GM12878 (cell line): Measurements from ENCODE around the gene MALRD1. TPM values are rescaled to one million over a fixed set of nuclear protein-coding genes. Genes with fewer than 3 reads are reported as not detected.

ENCODE experiments used
- ATAC-seq: fragments of 200-7000 bp; cut with Tn5 transposase; 3 replicates; pipeline ENCODE4 v1.9.1; 2020; ENCODE audit warnings: mild to moderate bottlenecking, moderate library complexity
- BruUV-seq: library from RNA; stranded (reverse); fragments of 400-500 nt; replicated peaks from 2 replicates; lab custom pipeline; 2021; lab: Mats Ljungman, UMichigan
- CTCF ChIA-PET: fragments of 300-600 bp; sonication (Branson Sonifier 250); formaldehyde crosslinking; extraction: SDS; loops from one replicate; lab custom pipeline; 2021; ENCODE audit warnings: inconsistent platforms; lab: Yijun Ruan, JAX
- POLR2A ChIA-PET: fragments of 350-600 bp; formaldehyde crosslinking; extraction: SDS; loops from one replicate; lab custom pipeline; 2021; ENCODE audit warnings: inconsistent platforms; lab: Charles Lee
- RAD21 ChIA-PET: fragments of 300-600 bp; sonication (Branson Sonifier 250); formaldehyde crosslinking; loops from one replicate; lab custom pipeline; 2023; ENCODE audit warnings: antibody characterized with exemption; ENCODE audit not compliant: unreplicated experiment; lab: Charles Lee
- SMC1A ChIA-PET: fragments of 300-600 bp; sonication (Branson Sonifier 250); formaldehyde crosslinking; loops from one replicate; lab custom pipeline; 2023; ENCODE audit not compliant: unreplicated experiment, uncharacterized antibody; lab: Charles Lee
- DNase-seq: peaks from one replicate; pipeline ENCODE4 v3.0.0-alpha.2; 2011; ENCODE audit warnings: low read depth, low spot score
- FAIRE-seq: peaks from 3 replicates; lab custom pipeline; 2011; peaks lifted over from hg19 to GRCh38; lab: Jason Lieb, UNC
- H2AFZ ChIP-seq: 2 replicates; pipeline ENCODE4 v1.6.0; 2011; ENCODE audit warnings: low read depth, low read length, control low read depth; ENCODE audit not compliant: control insufficient read depth
- H3K27ac ChIP-seq: 2 replicates; pipeline ENCODE4 v1.5.1; 2011; ENCODE audit warnings: control low read depth; ENCODE audit not compliant: control insufficient read depth, insufficient read depth
- H3K27me3 ChIP-seq, 2 experiments: replicated peaks in 1 of 2; 2 replicates each; pipeline versions ENCODE4 v1.6.0 to v1.6.1; 2011; ENCODE audit warnings: low read length in 1 of 2; ENCODE audit not compliant: control insufficient read depth in 2 of 2, insufficient read depth in 2 of 2
- H3K36me3 ChIP-seq, 2 experiments: 2 replicates each; pipeline ENCODE4 v1.5.1; 2011; ENCODE audit warnings: low read length in 1 of 2; ENCODE audit not compliant: control insufficient read depth in 2 of 2, insufficient read depth in 2 of 2
- H3K4me1 ChIP-seq: 2 replicates; pipeline ENCODE4 v1.6.1; 2011; ENCODE audit warnings: mild to moderate bottlenecking, low read length, moderate library complexity, mixed read lengths; ENCODE audit not compliant: control insufficient read depth, insufficient read depth
- H3K4me2 ChIP-seq: 2 replicates; pipeline ENCODE4 v1.6.0; 2011; ENCODE audit warnings: control low read depth; ENCODE audit not compliant: control insufficient read depth, insufficient read depth
- H3K4me3 ChIP-seq: fragments of 200-600 bp; sonication (generic); 2 replicates; pipeline ENCODE4 v1.5.1; 2016
- H3K79me2 ChIP-seq: 2 replicates; pipeline ENCODE4 v1.6.0; 2011; ENCODE audit warnings: low read length; ENCODE audit not compliant: control insufficient read depth, insufficient read depth
- H3K9ac ChIP-seq: 2 replicates; pipeline ENCODE4 v1.8.0; 2011; ENCODE audit warnings: low read length, control low read depth, mixed read lengths; ENCODE audit not compliant: control insufficient read depth, insufficient read depth
- H3K9me3 ChIP-seq: replicated peaks from 3 replicates; pipeline ENCODE4 v1.5.1; 2011; ENCODE audit warnings: mild to moderate bottlenecking, low read length; ENCODE audit not compliant: control insufficient read depth, insufficient read depth
- H4K20me1 ChIP-seq: 2 replicates; pipeline ENCODE4 v1.6.0; 2011; ENCODE audit not compliant: control insufficient read depth, insufficient read depth
- BACH1 ChIP-seq: fragments of 450-650 bp; IDR thresholded peaks from 2 replicates; pipeline ENCODE4 v1.6.1; 2017; ENCODE audit warnings: mild to moderate bottlenecking, borderline replicate concordance
- CUX1 ChIP-seq: IDR thresholded peaks from 2 replicates; pipeline ENCODE4 v1.6.1; 2012; ENCODE audit warnings: improper control_type of control experiment, low read depth, low read length; ENCODE audit not compliant: insufficient replicate concordance
- EED ChIP-seq: sonication (generic); IDR thresholded peaks from 2 replicates; pipeline ENCODE4 v1.6.1; 2016; ENCODE audit warnings: antibody characterized with exemption, low read depth
- NR2F1 ChIP-seq: fragments of 450-650 bp; conservative IDR thresholded peaks from 2 replicates; pipeline ENCODE4 v1.6.1; 2017; ENCODE audit warnings: mild to moderate bottlenecking
- PML ChIP-seq: IDR thresholded peaks from 2 replicates; pipeline ENCODE4 v1.6.1; 2012; ENCODE audit warnings: low read length, inconsistent platforms
- POLR2A ChIP-seq: IDR thresholded peaks from 2 replicates; pipeline ENCODE4 v1.6.1; 2011; ENCODE audit warnings: low read depth, mild to moderate bottlenecking, low read length
- TARDBP ChIP-seq: IDR thresholded peaks from 2 replicates; pipeline ENCODE4 v1.6.1; 2016; ENCODE audit warnings: borderline replicate concordance
- TCF7 ChIP-seq: IDR thresholded peaks from 2 replicates; pipeline ENCODE4 v1.6.1; 2014; ENCODE audit warnings: antibody characterized with exemption, borderline replicate concordance
- ZNF274 ChIP-seq: IDR thresholded peaks from one replicate; pipeline ENCODE4 v1.8.0; 2011; ENCODE audit not compliant: insufficient read length, insufficient read depth
- WGBS: methylation state at CpG from one replicate; pipeline ENCODE4 v1.1.6; 2016; ENCODE audit warnings: low lambda C conversion rate; ENCODE audit not compliant: insufficient replicate concordance, insufficient coverage; ENCODE audit errors: missing lambda C conversion rate; 5-methylcytosine and 5-hydroxymethylcytosine counted together
- in situ Hi-C: fragments of 300-500 bp; cut with MboI; formaldehyde crosslinking; loops from 9 replicates; pipeline ENCODE4 v1.14.3; 2018; ENCODE audit warnings: mixed read lengths
- intact Hi-C: fragments of 100-400 bp; cut with micrococcal nuclease; formaldehyde crosslinking; loops from one replicate; pipeline ENCODE4 v1.14.2; 2022; ENCODE audit not compliant: unreplicated experiment
- polyA plus RNA-seq, 11 experiments: library from polyadenylated mRNA; depleted of rRNA in 4 of 11; unstranded in 6 of 11; stranded (reverse) in 5 of 11; fragments of >200 nt; fragmentation: Nextera tagmentation in 4 of 11; fragmentation: Illumina TruSeq in 1 of 11; extraction: Ambion mirVana in 4 of 11; extraction: Trizol in 1 of 11; gene quantifications; 1 replicate in 1 of 11; 2 replicates in 10 of 11; pipeline versions ENCODE4 v1.2.1 to v1.2.3, GENCODE V29; 2011 to 2016; ENCODE audit warnings: inconsistent platforms in 2 of 11, missing spikeins in 2 of 11, low read depth in 1 of 11
- total RNA-seq, 4 experiments: library from RNA; depleted of rRNA in 3 of 4; stranded (reverse); fragments of >200 nt in 3 of 4; fragmentation: Illumina TruSeq in 1 of 4; extraction: Trizol in 1 of 4; gene quantifications; 2 replicates each; pipeline versions ENCODE4 v1.2.1 to v1.2.3, GENCODE V29; 2013 to 2021

Gene MALRD1
- total and polyA plus RNA-seq, 10 of the 15 experiments (the other 5 are each of a cell fraction or from before 2014, with no cell fraction given) = 0.12 to 6.6 (median 0.26) TPM; not detected in 2

GRCh38 chr10:19605806-19606205, 557.2 kb downstream of the MALRD1 start:
- BruUV-seq = no TSS peak
- TF ChIP-seq PML (no peak), POLR2A (no peak), ZNF274 (no peak)
- POLR2A ChIA-PET = no interaction called here
- Histone ChIP-seq H4K20me1 (no peaks in the 10 kb centered on the region), H2AFZ (no peak overlapping the region), H3K27ac (no peak overlapping the region), H3K9ac (no peak overlapping the region), H3K4me1 (no peaks in the 10 kb centered on the region), H3K36me3 (no peaks in the 10 kb centered on the region), H3K79me2 (no peaks in the 10 kb centered on the region), H3K9me3 (no peaks in the 10 kb centered on the region), H3K27me3 (no peaks in the 10 kb centered on the region), H3K4me2 (no peak overlapping the region), H3K4me3 (no peak overlapping the region)
- SMC1A ChIA-PET = no interaction called here
- RAD21 ChIA-PET = no interaction called here
- ATAC-seq (no peak), FAIRE-seq (no peak), DNase-seq (no peak)
- intact Hi-C loops = no loop called here
- WGBS = 39% methylated on average over 2 of the region's 2 CpGs
- CTCF ChIA-PET = no interaction called here
- in situ Hi-C loops = no loop called here

- ATAC-seq = no peak
- Histone ChIP-seq H3K4me1 (no peaks in the 10 kb centered on the region), H3K27me3 (no peaks in the 10 kb centered on the region), H2AFZ (no peak overlapping the region), H3K9ac (no peak overlapping the region), H3K4me2 (no peak overlapping the region), H3K4me3 (no peak overlapping the region), H3K9me3 (no peaks in the 10 kb centered on the region), H3K79me2 (no peaks in the 10 kb centered on the region), H4K20me1 (no peaks in the 10 kb centered on the region), H3K36me3 (no peaks in the 10 kb centered on the region), H3K27ac (no peak overlapping the region)
- ChIA-PET CTCF (no interaction called here), SMC1A (interaction anchor here (0.8 to 1.2 kb wide), 2 partner anchors 18 to 39 kb away, joined by 3 to 4 read pairs; no protein-coding TSS in a partner anchor), POLR2A (no interaction called here), RAD21 (no interaction called here)
- in situ Hi-C loops (no loop called here), intact Hi-C loops (no loop called here)
- no peak for TF ChIP-seq TARDBP
- no peak for TF ChIP-seq EED
- no peak for TF ChIP-seq TCF7
- TF ChIP-seq NR2F1 = no peak
- TF ChIP-seq CUX1 = no peak
- no peak for TF ChIP-seq BACH1
- DNase-seq = no peak
- no TSS peak for BruUV-seq
- no peak for FAIRE-seq
- WGBS = 4% methylated on average over 4 of the region's 4 CpGs
These were observed 558.4 kb downstream of the MALRD1 start for GRCh38 chr10:19606968-19607367.
